HCT116 (cell line): ENCODE measurements around the gene NFATC3. TPM values are rescaled to one million over a fixed set of nuclear protein-coding genes. Genes with fewer than 3 reads are reported as not detected.

Experiments used
- ATAC-seq: fragments of 200-7000 bp; cut with Tn5 transposase; 2 replicates; pipeline ENCODE4 v1.9.1; 2020; ENCODE audit warnings: mild to moderate bottlenecking, moderate library complexity
- BruUV-seq: library from RNA; stranded (reverse); fragments of 400-500 nt; replicated peaks from 2 replicates; lab custom pipeline; 2021; lab: Mats Ljungman, UMichigan
- CTCF ChIA-PET: fragments of 300-600 bp; sonication (Branson Sonifier 250); formaldehyde crosslinking; loops from one replicate; lab custom pipeline; 2021; ENCODE audit warnings: antibody characterized with exemption; lab: Charles Lee
- POLR2A ChIA-PET: fragments of 300-600, 350-600 bp; sonication (Branson Sonifier 250); formaldehyde crosslinking; loops from one replicate; lab custom pipeline; 2021; ENCODE audit warnings: antibody characterized with exemption; lab: Charles Lee
- RAD21 ChIA-PET, 2 experiments: fragments of 300-600 bp; sonication (Branson Sonifier 250); formaldehyde crosslinking; loops; one replicate each; lab custom pipeline; 2023; ENCODE audit warnings: low total read pairs in 2 of 2; ENCODE audit not compliant: uncharacterized antibody in 2 of 2, unreplicated experiment in 2 of 2, low non-redundant PET in 1 of 2; lab: Charles Lee
- DNase-seq: peaks from one replicate; pipeline ENCODE4 v3.0.0-alpha.2; 2010; ENCODE audit warnings: low read depth, low spot score
- H2AFZ ChIP-seq: fragments of 200-600 bp; shearing (Covaris generic), sonication (generic); 2 replicates; pipeline ENCODE4 v1.6.1; 2017; ENCODE audit warnings: low read depth, mixed run types, mixed read lengths, antibody characterized with exemption, low read length; ENCODE audit not compliant: poor library complexity, severe bottlenecking
- H3K27ac ChIP-seq: 2 replicates; pipeline ENCODE4 v1.5.1; 2012; ENCODE audit warnings: low read depth, low read length
- H3K27me3 ChIP-seq: fragments of 200-600 bp; sonication (generic); 2 replicates; pipeline ENCODE4 v1.6.1; 2016; ENCODE audit warnings: mixed run types, low read length, mixed read lengths; ENCODE audit not compliant: insufficient read depth
- H3K36me3 ChIP-seq, 2 experiments: fragments of 200-500 bp in 1 of 2; fragments of 200-600 bp in 1 of 2; sonication (Bioruptor generic) in 1 of 2; sonication (generic) in 1 of 2; 2 replicates each; pipeline versions ENCODE4 v1.5.1 to v1.6.1; 2014 to 2016; ENCODE audit warnings: low read length in 2 of 2, inconsistent platforms in 1 of 2, mixed read lengths in 1 of 2, mixed run types in 1 of 2; ENCODE audit not compliant: insufficient read depth in 2 of 2, control insufficient read depth in 1 of 2
- H3K4me1 ChIP-seq, 2 experiments: fragments of 200-600 bp in 1 of 2; sonication (generic) in 1 of 2; 2 replicates each; pipeline versions ENCODE4 v1.5.1 to v1.6.1; 2012 to 2017; ENCODE audit warnings: low read length in 2 of 2, inconsistent platforms in 1 of 2, mild to moderate bottlenecking in 1 of 2, mixed read lengths in 1 of 2, mixed run types in 1 of 2, moderate library complexity in 1 of 2; ENCODE audit not compliant: insufficient read depth in 2 of 2, control insufficient read depth in 1 of 2
- H3K4me2 ChIP-seq: fragments of 200-600 bp; sonication (generic); 2 replicates; pipeline ENCODE4 v1.6.1; 2017; ENCODE audit warnings: mixed run types, low read length, mixed read lengths
- H3K4me3 ChIP-seq, 2 experiments: fragments of 200-600 bp in 1 of 2; sonication (generic) in 1 of 2; replicated peaks in 1 of 2; 2 replicates each; pipeline ENCODE4 v1.5.1; 2011 to 2016; ENCODE audit warnings: low read length in 2 of 2, control low read depth in 1 of 2, low read depth in 1 of 2, mild to moderate bottlenecking in 1 of 2, mixed read lengths in 1 of 2, mixed run types in 1 of 2
- H3K79me2 ChIP-seq: fragments of 200-600 bp; sonication (generic); 2 replicates; pipeline ENCODE4 v1.6.1; 2017; ENCODE audit warnings: mild to moderate bottlenecking, mixed run types, low read length, moderate library complexity, mixed read lengths; ENCODE audit not compliant: insufficient read depth
- H3K9ac ChIP-seq: fragments of 200-600 bp; sonication (generic); 2 replicates; pipeline ENCODE4 v1.6.1; 2016; ENCODE audit warnings: low read length, mixed read lengths
- H3K9me2 ChIP-seq: fragments of 200-600 bp; sonication (generic), shearing (Covaris generic); 2 replicates; pipeline ENCODE4 v1.6.1; 2017; ENCODE audit warnings: mixed run types, mild to moderate bottlenecking, moderate library complexity; ENCODE audit not compliant: insufficient read depth
- H3K9me3 ChIP-seq, 2 experiments: fragments of 200-500 bp in 1 of 2; fragments of 200-600 bp in 1 of 2; sonication (Bioruptor generic) in 1 of 2; sonication (generic) in 1 of 2; 2 replicates each; pipeline ENCODE4 v1.6.1; 2014 to 2017; ENCODE audit warnings: low read length in 2 of 2, mixed read lengths in 2 of 2, inconsistent platforms in 1 of 2, low read depth in 1 of 2, mild to moderate bottlenecking in 1 of 2, mixed run types in 1 of 2, moderate library complexity in 1 of 2; ENCODE audit not compliant: control insufficient read depth in 1 of 2, insufficient read depth in 1 of 2
- H4K20me1 ChIP-seq: fragments of 200-600 bp; sonication (generic), shearing (Covaris generic); 2 replicates; pipeline ENCODE4 v1.6.1; 2017; ENCODE audit warnings: mixed run types, mild to moderate bottlenecking, moderate library complexity; ENCODE audit not compliant: insufficient read depth
- CEBPB ChIP-seq: IDR thresholded peaks from 2 replicates; pipeline ENCODE4 v1.6.1; 2012; ENCODE audit warnings: low read depth
- EGR1 ChIP-seq: IDR thresholded peaks from 2 replicates; pipeline ENCODE4 v1.6.1; 2012; ENCODE audit warnings: low read depth
- EZH2 ChIP-seq: fragments of 200-600 bp; sonication (generic); IDR thresholded peaks from 2 replicates; pipeline ENCODE4 v1.6.1; 2017; ENCODE audit warnings: antibody characterized with exemption, mixed run types
- EZH2phosphoT487 ChIP-seq: fragments of 200-600 bp; IDR thresholded peaks from 2 replicates; pipeline ENCODE4 v1.6.1; 2018; ENCODE audit warnings: antibody characterized with exemption, borderline replicate concordance
- FOSL1 ChIP-seq: IDR thresholded peaks from 2 replicates; pipeline ENCODE4 v1.6.1; 2012; ENCODE audit warnings: low read depth
- POLR2A ChIP-seq: IDR thresholded peaks from 2 replicates; pipeline ENCODE4 v1.7.0; 2011; ENCODE audit warnings: borderline replicate concordance; ENCODE audit not compliant: insufficient read depth, insufficient read length; ENCODE audit errors: extremely low read depth
- REST ChIP-seq: IDR thresholded peaks from 2 replicates; pipeline ENCODE4 v1.6.1; 2012; ENCODE audit warnings: low read depth
- TCF7L2 ChIP-seq: IDR thresholded peaks from 2 replicates; pipeline ENCODE4 v1.7.0; 2011; ENCODE audit warnings: borderline replicate concordance, inconsistent platforms; ENCODE audit not compliant: insufficient read depth, insufficient read length; ENCODE audit errors: extremely low read depth
- YY1 ChIP-seq: IDR thresholded peaks from 2 replicates; pipeline ENCODE4 v1.6.1; 2011; ENCODE audit warnings: low read length, low read depth, moderate library complexity, mild to moderate bottlenecking; ENCODE audit not compliant: insufficient replicate concordance; ENCODE audit errors: extremely low read depth
- ZBTB33 ChIP-seq: IDR thresholded peaks from 2 replicates; pipeline ENCODE4 v1.6.1; 2011; ENCODE audit warnings: mild to moderate bottlenecking, low read length, moderate library complexity; ENCODE audit not compliant: insufficient replicate concordance; ENCODE audit errors: extremely low read depth
- ZNF274 ChIP-seq: fragments of 200-500 bp; sonication (Bioruptor generic); IDR thresholded peaks from 2 replicates; pipeline ENCODE4 v1.6.1; 2014; ENCODE audit warnings: mild to moderate bottlenecking, low read depth, low read length, inconsistent platforms
- intact Hi-C: fragments of 100-400 bp; cut with micrococcal nuclease; formaldehyde crosslinking; loops from 2 replicates; pipeline ENCODE4 v1.10.0; 2022
- total RNA-seq: library from RNA; stranded (reverse); gene quantifications from one replicate; pipeline ENCODE4 v1.2.1, GENCODE V29; 2021; ENCODE audit not compliant: unreplicated experiment
- TF ChIP-seq, protein P1 (sequence below): IDR thresholded peaks from 2 replicates; pipeline ENCODE4 v1.6.1; 2012

Gene NFATC3
- total RNA-seq, 1 experiment from 2014 or later = 25.6 TPM

DNA sequence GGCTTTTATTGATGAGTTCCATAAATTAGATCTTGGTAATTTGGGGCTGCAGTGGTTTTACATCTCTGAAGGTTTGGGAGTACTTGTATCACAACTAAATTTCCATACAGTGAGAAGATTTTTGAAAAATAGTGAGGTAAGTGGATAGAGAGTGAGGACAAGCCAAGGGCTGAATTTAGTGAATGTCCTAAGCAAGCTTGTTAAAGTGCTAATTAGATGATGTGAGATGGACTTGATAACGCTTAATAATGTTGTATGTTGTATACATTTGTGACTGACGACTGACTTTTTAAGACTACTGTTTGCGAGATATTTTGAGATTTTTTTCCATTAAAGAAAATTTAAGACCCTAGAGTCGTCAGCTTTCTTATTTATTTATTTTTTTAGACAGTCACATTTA is 3.9 kb downstream of the NFATC3 start:
- H3K27me3 ChIP-seq = no peaks in the 10 kb centered on the region
- ChIA-PET POLR2A (no interaction called here), CTCF (no interaction called here), RAD21 (no interaction called here)
- TF ChIP-seq CEBPB (no peak), TCF7L2 (no peak), FOSL1 (no peak), YY1 (no peak), POLR2A (no peak), ZNF274 (no peak), REST (no peak), EZH2phosphoT487 (no peak), EGR1 (no peak), ZBTB33 (no peak), EZH2 (no peak)
- TF ChIP-seq, protein P1, sequence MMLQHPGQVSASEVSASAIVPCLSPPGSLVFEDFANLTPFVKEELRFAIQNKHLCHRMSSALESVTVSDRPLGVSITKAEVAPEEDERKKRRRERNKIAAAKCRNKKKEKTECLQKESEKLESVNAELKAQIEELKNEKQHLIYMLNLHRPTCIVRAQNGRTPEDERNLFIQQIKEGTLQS = no peak
- intact Hi-C loops = no loop called here
- ATAC-seq (no peak), DNase-seq (no peak)
- H3K4me1 ChIP-seq = peaks cover 20 to 27% of the 10 kb centered on the region in 2 experiments; a peak in 3 of 4 replicates
- H3K9me2 ChIP-seq = no peaks in the 10 kb centered on the region
- no peaks in the 10 kb centered on the region for H3K36me3 ChIP-seq
- H4K20me1 ChIP-seq = peaks cover 5% of the 10 kb centered on the region; the same call in 1 of the 2 replicates
- no peak overlapping the region for H3K9ac ChIP-seq
- H3K9me3 ChIP-seq = no peaks in the 10 kb centered on the region
- peaks cover 85% of the 10 kb centered on the region for H3K79me2 ChIP-seq
- H3K27ac ChIP-seq = no peak overlapping the region
- BruUV-seq = no TSS peak
- no peak overlapping the region for H2AFZ ChIP-seq
- H3K4me3 ChIP-seq = no peak overlapping the region
- H3K4me2 ChIP-seq = no peak overlapping the region
